ENCODE data around the gene DYNLT1. TPM values are rescaled to one million over a fixed set of nuclear protein-coding genes. Genes with fewer than 3 reads are reported as not detected.
"Not testable (repeated sequence)": the region's sequence is repeated elsewhere in the genome, so short reads cannot be mapped to it uniquely, and the experiment has no call there.

The DYNLT1 gene
- total RNA-seq, 3 donors from 2014 or later = 57.5 to 67.1 (median 64.9) TPM

DNA sequence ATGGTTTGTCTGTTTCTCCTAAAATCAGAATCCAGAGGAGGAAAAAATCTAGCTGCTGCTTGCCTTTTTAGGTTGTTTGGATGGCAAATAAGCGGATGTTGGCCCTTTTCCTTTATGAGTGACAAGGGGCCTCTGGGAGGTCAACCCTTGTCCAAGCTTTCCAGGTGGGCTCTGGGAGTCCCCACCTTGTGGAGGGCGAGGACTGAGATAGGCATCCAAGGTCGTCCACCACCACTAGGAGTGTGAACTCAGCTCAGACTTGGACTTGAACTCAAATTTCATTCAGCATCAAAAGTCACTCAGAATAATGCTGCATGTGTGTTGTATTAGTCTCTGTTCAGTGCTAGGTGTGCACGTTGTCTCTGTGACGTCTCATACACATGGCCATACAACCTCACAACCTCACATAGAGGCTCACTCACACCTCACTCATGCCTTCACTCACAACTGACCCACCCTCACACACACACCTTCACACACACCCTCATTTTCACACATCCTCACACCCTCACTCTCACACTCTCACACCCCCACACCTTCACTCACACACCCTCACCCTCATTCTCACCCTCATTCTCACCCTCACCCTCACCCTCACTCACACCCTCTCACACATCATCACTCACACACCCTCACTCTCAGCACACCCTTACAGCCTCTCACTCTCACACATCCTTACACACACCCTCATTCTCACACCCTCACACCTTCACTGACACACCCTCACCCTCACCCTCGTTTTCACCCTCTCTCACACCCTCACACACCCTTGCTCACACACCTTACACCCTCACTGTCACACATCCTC, 18.0 kb downstream of the DYNLT1 start:
- Mint-ChIP-seq H3K36me3 (ENCODE audit: insufficient read depth) (peaks cover 44% of the 10 kb centered on the region), H3K4me3 (no peak overlapping the region), H3K27me3 (ENCODE audit: low read depth) (no peaks in the 10 kb centered on the region), H3K9me3 (no peaks in the 10 kb centered on the region), H3K4me1 (ENCODE audit: low read depth) (peaks cover 19% of the 10 kb centered on the region)
- no peak for DNase-seq
- no peak for ATAC-seq

GRCh38 chr6:158625881-158626305, 18.6 kb downstream of the DYNLT1 start:
- Mint-ChIP-seq H3K9me3 (no peaks in the 10 kb centered on the region), H3K4me3 (no peak overlapping the region), H3K27me3 (ENCODE audit: low read depth) (no peaks in the 10 kb centered on the region), H3K36me3 (ENCODE audit: insufficient read depth) (peaks cover 42% of the 10 kb centered on the region), H3K4me1 (ENCODE audit: low read depth) (peaks cover 13% of the 10 kb centered on the region)
- DNase-seq (no peak), ATAC-seq (no peak)

DNA sequence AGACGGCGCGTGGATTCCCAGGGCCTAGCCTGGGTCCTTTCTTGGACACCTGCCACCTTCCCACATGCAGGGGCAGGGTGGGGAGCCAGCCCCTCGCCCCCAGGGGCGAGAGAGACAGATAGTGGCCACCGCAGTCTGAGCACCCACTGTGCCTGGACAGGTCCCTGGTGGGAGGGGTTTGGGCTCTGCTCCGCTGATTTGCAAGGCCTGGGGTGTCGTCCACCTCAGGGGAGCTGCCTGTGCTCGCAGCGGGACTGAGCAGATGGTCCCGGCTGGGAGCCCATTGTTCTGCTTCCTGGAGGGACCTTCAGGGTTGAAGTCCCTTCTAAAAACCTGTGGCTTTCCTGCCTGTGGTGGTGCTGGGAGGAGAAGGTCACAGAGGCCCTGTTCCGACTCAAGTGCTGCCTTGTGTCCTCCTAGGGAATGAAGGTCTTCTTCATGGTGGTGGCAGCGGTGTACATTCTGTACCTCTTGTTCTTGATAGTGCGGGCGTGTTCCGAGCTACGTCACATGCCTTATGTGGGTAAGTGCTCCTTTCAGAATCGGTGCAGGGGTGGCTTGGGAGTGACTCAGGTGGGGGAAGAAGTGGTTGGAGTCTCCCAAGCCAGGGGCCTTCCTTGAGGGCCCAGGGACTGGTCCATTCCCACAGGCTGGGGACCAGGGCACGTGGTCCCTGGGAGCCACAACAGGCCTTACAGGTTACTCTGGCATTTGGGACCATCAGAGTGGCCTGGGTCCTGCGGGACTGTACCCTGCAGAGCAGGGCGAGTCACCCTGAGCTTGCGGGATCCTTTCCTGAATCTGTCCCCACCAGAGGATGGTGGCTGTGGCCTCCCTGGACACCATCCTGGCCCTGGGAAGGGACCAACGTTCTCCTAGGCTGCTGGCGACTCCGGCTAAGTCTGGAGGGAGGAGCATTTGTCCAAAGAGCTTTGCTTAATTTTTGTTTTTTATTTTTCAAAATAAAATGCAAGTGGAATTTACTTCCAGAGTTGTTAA, 19.6 kb downstream of the DYNLT1 start:
- H3K9me3 Mint-ChIP-seq = no peaks in the 10 kb centered on the region
- ATAC-seq (no peak), DNase-seq (no peak)
- no peak overlapping the region for H3K4me3 Mint-ChIP-seq
- peaks cover 12% of the 10 kb centered on the region for H3K4me1 Mint-ChIP-seq (ENCODE audit: low read depth)
- H3K36me3 Mint-ChIP-seq (ENCODE audit: insufficient read depth) = peaks cover 48% of the 10 kb centered on the region
- no peaks in the 10 kb centered on the region for H3K27me3 Mint-ChIP-seq (ENCODE audit: low read depth)

DNA sequence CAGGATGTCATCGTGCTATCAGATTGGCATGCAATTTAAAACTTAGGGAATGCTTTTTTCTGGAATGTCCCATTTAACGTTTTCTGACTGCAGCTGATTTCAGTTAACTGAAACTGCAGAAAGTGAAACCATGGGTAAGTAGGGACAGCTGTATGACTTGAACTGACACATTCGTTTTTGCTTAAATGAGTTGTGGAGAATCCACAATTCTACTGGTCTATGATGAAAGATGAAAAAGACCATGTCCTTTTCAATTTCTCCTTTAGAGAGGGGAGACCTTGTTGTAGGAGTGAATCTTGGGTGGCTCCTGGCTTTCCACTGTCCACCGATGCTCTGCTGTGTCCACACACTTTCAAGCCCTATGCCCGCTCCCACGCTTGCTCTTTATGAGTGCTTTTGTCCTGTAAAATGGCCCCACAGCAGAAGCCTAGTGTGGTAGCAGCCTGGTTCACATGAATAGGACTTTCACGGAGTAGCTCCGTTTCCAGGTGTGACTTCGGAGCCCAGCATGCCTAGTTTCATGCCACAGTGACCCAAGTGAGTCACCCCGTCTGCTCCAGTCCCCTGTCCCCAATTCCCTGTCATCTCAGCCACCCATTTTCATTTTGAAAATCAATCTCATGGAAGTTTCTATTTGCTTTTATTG, 21.9 kb downstream of the DYNLT1 start:
- Mint-ChIP-seq H3K4me1 (ENCODE audit: low read depth) (peaks cover 8% of the 10 kb centered on the region), H3K9me3 (no peaks in the 10 kb centered on the region), H3K4me3 (no peak overlapping the region), H3K27me3 (ENCODE audit: low read depth) (no peaks in the 10 kb centered on the region), H3K36me3 (ENCODE audit: insufficient read depth) (peaks cover 49% of the 10 kb centered on the region)
- ATAC-seq (peak; percentile 27 to 46), DNase-seq (no peak)

GRCh38 chr6:158621694-158622544, 22.6 kb downstream of the DYNLT1 start:
- Mint-ChIP-seq H3K27me3 (ENCODE audit: low read depth) (no peaks in the 10 kb centered on the region), H3K9me3 (no peaks in the 10 kb centered on the region), H3K36me3 (ENCODE audit: insufficient read depth) (peaks cover 48% of the 10 kb centered on the region), H3K4me1 (ENCODE audit: low read depth) (peaks cover 9% of the 10 kb centered on the region), H3K4me3 (no peak overlapping the region)
- ATAC-seq = no peak
- no peak for DNase-seq

DNA sequence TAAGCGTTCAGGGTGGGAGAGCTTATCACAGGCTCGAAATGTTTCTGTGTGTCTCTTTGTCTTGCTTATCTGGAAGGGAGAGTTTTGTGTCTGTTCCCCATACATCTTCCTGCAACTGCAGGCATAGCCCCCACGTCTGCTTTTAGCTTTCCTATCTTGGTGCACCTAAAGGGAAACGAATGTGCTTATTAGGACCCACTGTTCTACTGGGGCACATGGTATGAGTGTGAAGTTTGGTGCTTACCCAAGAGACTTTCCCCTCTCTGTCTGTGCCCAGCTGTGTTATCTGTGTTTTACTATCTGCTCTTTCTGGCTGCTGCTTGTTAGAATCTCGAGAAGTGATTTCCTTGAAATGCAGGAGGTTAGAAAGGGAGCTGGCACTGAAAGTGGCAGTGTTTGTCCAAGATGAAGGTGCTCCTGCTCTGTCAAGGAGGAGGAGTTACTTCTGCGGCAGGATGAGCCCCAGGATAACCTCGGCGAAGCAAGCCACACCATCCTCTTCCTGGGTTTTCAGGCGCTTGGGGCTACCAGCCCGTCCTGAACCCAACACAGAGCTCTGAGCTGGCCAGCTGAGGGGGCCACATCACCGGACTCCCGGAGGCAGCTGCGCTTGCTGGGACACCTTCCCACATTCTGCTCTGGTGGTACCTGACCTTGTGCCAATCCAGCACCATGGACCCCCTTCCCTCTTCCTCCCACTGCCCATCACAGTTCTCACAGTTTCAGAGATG, 23.4 kb downstream of the DYNLT1 start:
- no peaks in the 10 kb centered on the region for H3K9me3 Mint-ChIP-seq
- peaks cover 9% of the 10 kb centered on the region for H3K4me1 Mint-ChIP-seq (ENCODE audit: low read depth)
- ATAC-seq (no peak), DNase-seq (no peak)
- H3K27me3 Mint-ChIP-seq (ENCODE audit: low read depth) = no peaks in the 10 kb centered on the region
- H3K4me3 Mint-ChIP-seq = no peak overlapping the region
- H3K36me3 Mint-ChIP-seq (ENCODE audit: insufficient read depth) = peaks cover 45% of the 10 kb centered on the region

GRCh38 chr6:158619922-158620801, 24.4 kb downstream of the DYNLT1 start:
- DNase-seq (no peak), ATAC-seq (no peak)
- no peaks in the 10 kb centered on the region for H3K27me3 Mint-ChIP-seq (ENCODE audit: low read depth)
- H3K36me3 Mint-ChIP-seq (ENCODE audit: insufficient read depth) = peaks cover 47% of the 10 kb centered on the region
- H3K4me3 Mint-ChIP-seq = no peak overlapping the region
- H3K9me3 Mint-ChIP-seq = no peaks in the 10 kb centered on the region
- peaks cover 9% of the 10 kb centered on the region for H3K4me1 Mint-ChIP-seq (ENCODE audit: low read depth)

GRCh38 chr6:158618289-158618688, 26.3 kb downstream of the DYNLT1 start:
- not testable (repeated sequence) for DNase-seq; H3K4me3 Mint-ChIP-seq; H3K27me3 Mint-ChIP-seq (ENCODE audit: low read depth); H3K9me3 Mint-ChIP-seq; H3K4me1 Mint-ChIP-seq (ENCODE audit: low read depth); ATAC-seq
- H3K36me3 Mint-ChIP-seq (ENCODE audit: insufficient read depth) = peaks cover 49% of the 10 kb centered on the region

DNA sequence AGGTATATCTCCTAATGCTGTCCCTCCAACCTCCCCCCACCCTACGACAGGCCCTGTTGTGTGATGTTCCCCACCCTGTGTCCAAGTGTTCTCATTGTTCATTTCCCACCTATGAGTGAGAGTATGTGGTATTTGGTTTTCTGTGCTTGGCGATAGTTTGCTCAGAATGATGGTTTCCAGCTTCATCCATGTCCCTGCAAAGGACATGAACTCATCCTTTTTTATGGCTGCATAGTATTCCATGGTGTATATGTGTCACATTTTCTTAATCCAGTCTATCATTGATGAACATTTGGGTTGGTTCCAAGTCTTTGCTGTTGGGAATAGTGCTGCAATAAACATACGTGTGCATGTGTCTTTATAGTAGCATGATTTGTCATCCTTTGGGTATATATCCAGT, 29.9 kb downstream of the DYNLT1 start:
- not testable (repeated sequence) for H3K27me3 Mint-ChIP-seq (ENCODE audit: low read depth); DNase-seq; H3K4me3 Mint-ChIP-seq; ATAC-seq; H3K9me3 Mint-ChIP-seq; H3K4me1 Mint-ChIP-seq (ENCODE audit: low read depth)
- H3K36me3 Mint-ChIP-seq (ENCODE audit: insufficient read depth) = peaks cover 57% of the 10 kb centered on the region

- no peaks in the 10 kb centered on the region for H3K4me1 Mint-ChIP-seq (ENCODE audit: low read depth)
- H3K36me3 Mint-ChIP-seq (ENCODE audit: insufficient read depth) = peaks cover 52% of the 10 kb centered on the region
- no peaks in the 10 kb centered on the region for H3K27me3 Mint-ChIP-seq (ENCODE audit: low read depth)
- H3K9me3 Mint-ChIP-seq = no peaks in the 10 kb centered on the region
- DNase-seq (no peak), ATAC-seq (no peak)
- H3K4me3 Mint-ChIP-seq = no peak overlapping the region
These were observed 32.8 kb downstream of the DYNLT1 start for GRCh38 chr6:158611541-158612370.

- ATAC-seq = no peak
- Mint-ChIP-seq H3K36me3 (ENCODE audit: insufficient read depth) (peaks cover 49% of the 10 kb centered on the region), H3K27me3 (ENCODE audit: low read depth) (no peaks in the 10 kb centered on the region)
These were observed 33.5 kb downstream of the DYNLT1 start for GRCh38 chr6:158611039-158611438.

More at GRCh38 chr6:158611039-158611438, 33.5 kb downstream of the DYNLT1 start:
- Mint-ChIP-seq H3K4me1 (ENCODE audit: low read depth) (no peaks in the 10 kb centered on the region), H3K9me3 (no peaks in the 10 kb centered on the region), H3K4me3 (no peak overlapping the region)
- no peak for DNase-seq

All from activated T-cell treated with anti-CD3 and anti-CD28 coated beads, Interleukin-2, amount 50 U/mL, for 4 hours (primary cell).